Stimulated activated CD8-positive, alpha-beta memory T cell treated with anti-CD3 and anti-CD28 coated beads, Interleukin-15, amount 100 ng/mL, for 4 hours (primary cell): Measurements from ENCODE around the gene RNF17.

Experiments used
- DNase-seq, 2 donors: peaks; one replicate each; pipeline ENCODE4 v3.0.0-alpha.2; 2020; ENCODE audit warnings: low read depth in 2 of 2

RNF17 gene

DNA sequence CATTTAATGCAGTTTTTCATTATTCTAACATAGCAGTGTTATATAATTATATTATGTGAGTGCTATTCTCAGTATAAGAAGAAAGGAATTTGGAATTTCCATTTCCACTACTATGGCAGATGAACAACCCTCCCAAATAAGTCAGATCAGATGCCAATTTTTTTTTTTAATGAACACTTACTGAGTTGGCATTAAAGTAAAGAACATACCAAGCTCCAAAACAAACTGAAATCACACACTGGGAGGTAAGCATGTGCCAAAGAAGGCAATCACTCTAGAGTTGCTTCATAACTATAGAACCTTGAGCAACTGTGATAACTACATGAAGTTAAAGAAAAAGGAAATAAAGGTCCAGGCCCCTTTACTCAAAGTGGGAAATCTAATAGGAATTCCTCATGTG lies 90.3 kb downstream of the RNF17 start:
- DNase-seq = no peak

DNA sequence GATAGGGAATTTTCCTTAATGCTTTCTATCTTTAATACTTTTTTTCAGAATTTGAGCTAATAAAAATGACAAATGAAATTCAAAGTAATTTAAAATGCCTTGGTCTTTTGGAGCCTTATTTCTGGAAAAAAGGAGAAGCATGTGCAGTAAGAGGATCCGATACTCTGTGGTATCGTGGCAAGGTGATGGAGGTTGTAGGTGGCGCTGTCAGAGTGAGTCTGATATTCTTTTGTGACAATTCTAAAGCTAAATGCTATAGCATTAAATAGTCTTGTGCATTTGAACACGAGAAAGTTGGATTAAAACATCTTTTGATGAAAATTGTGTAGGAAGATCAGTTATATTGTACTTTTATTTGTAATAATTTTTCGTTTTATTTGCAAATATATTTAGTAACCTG lies 95.0 kb downstream of the RNF17 start:
- DNase-seq = no peak

DNA sequence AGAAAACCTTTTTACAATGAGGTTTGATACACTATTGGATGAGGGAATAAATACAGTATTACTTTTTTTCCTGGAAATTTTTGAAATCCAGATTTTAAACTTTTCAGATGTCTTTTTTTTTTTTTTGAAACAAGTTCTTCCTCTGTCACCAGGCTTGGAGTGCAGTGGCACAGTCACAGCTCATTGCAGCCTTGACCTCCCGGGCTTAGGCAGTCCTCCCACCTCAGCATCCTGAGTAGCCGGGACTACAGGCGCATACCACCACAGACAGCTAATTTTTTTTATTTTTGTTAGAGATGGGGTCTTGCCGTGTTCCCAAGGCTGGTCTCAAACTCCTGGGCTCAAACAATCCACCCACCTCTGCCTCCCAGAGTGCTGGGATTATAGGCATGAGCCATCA lies 96.8 kb downstream of the RNF17 start:
- DNase-seq = no peak

DNA sequence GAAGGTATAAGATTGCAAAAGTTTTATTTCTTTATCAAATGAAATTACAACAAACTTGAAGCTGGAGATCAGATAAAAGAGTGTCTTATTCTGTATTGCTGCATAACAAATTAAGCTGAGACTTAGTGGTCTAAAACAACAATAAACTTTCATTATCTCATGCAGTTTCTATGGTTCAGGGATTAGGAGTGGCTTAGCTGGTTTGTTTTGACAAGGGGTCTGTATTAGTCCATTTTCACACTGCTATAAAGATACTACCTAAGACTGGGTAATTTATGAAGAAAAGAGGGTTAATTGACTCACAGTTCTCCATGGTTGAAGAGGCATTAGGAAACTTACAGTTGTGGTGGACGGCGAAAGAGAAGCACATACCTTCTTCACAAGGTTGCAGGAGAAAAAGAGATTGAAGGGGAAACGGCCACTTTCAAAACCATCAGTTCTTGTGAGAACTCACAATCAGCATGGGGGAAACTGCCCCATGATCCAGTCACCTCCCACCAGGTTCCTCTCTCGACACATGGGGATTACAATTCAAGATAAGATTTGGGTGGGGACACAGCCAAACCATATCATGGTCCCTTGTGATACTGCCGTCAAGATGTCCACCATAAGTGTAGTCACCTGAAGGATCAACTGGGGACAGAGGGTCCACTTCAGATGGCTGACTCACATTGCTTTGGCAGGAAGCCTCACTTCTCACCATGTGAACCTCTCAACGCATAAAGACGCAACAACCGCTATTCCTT lies 97.8 kb downstream of the RNF17 start:
- DNase-seq = no peak

DNA sequence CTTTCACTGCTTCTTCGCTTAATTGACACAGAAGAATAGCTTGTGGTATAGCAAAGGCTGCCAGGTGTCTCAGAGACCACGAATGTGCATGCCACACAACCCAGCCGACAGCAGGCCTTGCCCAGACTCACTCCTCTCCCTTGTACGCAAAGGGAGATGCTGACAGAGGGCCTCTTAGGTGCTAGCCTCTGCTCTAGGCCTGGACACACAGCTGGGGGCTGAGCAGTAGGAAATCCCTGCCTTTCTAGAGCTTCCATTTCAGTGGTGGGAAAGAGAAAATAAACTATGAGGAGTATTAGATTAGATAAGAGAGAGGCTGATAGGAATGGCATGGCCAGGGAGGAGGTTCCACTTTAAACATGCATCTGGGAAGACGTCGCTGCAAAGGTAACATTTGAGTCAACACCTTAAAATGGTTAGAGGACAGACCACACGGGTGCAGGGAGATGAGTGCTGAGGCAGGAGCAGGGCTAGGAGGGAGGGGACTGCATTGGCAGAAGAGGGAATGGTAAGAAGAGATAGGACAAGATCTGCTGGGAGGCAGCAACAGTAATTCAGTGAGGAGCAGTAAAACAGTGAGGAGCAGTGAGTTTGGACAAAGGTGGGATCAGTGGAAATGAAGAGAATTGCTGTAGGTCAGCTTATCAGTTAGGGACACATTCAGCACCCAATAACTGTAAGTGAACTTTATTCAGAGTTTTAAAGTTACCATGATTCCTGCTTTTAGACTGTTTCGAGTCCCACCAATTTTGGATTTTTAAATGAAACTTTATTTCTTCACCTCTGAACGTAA lies 100.0 kb downstream of the RNF17 start:
- DNase-seq = no peak

DNA sequence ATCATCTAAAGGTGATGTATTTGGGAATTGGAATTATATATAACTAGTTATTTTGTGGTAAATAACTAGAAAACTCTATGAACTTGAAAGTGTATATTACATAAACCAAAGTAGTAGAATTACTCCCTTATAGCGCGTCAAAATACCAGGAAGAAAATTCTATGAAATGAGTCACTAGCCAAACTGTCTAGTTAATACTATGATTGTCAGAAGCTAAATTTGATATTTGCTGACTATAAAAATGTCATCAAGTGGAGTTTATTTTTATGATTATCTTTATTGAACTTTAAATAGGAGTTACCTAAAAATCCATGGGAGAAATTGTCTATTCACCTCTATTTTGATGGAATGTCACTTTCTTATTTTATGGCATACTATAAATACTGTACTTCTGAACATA lies 100.6 kb downstream of the RNF17 start:
- DNase-seq = no peak

DNA sequence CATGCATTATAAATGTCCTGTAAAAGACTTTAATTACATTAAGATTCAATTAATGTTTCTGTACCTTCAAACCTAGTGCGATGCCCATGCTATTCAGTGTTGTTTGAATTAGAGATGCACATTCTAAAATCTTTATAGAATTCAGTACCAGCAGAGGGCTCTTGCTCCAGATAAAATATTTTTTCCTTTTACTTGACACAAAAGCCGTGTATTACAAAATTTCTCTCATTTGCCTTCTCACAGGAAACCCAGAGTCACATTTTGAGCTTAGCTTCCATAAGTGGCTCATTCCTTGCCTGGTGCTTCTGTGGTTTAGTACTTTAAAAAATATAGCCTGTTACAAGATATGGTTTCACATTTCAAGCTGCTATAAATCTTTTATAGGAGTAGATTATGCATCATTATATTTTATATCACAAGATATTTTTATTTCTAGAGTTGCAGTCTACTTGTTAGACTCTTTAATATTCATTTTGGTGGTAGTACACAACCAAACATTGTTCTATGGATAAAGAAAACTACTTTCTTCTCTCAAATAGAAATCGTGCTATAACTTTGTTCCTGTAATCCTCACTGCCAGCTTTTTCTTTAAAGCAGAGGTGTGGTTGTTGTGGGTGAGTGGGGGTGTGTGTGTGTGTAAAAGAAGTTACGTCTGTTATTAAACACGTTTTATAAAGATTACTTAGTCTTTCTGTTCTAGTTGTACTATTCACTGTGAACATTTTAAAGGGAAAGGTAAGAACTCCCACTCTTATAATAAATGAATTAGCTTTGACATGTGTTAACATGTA lies 101.4 kb downstream of the RNF17 start:
- no peak for DNase-seq

DNA sequence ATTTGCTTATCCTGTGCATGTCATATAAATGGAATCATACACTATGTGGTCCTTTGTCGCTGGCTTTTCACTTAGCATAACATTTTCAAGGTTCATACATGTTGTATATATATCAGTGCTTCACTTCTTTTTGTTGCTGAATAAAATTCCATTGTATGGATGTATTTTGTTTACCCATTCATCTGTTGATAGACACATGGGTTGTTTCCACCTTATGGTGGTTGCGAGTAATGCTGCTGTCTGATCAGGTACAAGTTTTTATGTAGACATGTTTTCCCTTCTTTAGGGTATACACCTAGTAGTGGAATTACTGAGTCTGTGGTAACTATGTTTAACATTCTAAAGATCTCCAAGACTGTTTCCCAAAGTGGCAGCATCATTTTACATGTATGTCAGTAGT lies 102.5 kb downstream of the RNF17 start:
- DNase-seq = no peak

DNA sequence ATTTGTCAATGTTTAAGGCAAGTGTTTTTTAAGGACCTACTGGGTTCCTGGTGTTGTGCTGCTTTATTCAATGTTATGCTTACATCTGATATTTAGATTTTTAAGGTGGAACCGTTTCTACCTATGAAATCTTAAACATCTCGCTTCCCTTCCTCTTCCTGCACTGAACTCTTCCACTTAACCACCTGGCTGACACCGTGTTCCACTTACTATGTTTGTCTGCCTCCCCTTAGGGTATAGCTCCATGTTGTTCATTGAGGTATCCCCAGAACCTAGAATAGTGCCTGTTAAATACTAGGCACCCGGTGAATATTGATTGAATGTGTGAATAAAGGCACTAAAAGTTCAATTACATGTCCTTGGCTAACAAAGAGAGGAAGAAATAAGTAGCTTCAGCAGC lies 104.9 kb downstream of the RNF17 start:
- DNase-seq = no peak

DNA sequence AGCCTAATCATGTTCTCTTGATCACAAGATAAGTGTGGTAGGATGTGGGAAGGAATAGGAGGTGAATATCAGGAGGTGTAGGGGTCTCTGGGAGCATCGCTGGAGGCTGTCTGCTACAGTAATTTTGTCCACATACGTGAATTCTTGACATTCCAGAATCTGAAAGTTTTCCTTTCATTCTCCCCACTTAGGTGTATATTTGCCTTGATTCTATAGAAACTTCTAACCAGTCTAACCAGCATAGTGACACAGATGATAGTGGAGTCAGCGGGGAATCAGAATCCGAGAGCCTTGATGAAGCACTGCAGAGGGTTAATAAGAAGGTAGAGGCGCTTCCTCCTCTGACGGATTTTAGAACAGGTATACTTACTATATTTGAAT lies 106.4 kb downstream of the RNF17 start:
- DNase-seq = no peak

DNA sequence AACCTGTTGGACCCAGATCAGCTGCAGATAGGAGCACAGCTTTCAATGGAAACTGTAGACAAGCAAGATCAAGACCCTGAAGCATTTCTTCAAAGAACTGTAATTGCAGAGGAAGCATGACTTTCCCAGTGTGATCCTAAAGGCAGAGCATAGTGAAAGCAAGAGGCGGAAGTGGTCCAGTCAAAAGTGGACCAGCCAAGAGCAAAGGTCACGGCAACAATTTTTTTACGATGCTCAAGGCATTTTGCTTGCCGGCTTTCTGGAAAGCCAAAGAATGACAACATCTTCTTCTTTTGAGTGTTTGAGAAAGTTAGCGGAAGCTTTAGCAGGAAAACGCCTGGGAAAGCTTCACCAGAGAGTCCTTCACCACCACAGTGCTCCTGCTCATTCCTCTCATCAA lies 111.6 kb downstream of the RNF17 start:
- DNase-seq = no peak

DNA sequence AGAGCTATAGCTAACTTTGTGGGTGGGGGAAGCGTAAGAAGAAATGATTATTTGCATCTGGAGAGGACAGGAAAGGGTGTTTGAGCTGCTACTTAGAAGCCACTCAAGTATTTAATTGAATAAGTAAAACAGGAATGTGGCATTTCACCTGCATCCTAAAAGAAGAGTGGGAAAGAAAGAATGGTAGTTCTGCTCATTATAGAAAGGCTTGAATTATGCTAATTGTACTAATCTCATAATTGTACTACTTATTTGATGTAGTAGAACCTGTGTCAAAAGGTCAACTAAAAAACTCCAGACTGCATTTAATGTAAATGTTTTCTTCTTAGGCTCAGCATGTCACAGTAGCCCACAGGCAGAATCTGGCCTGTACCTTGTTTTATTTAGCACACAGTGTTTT lies 113.6 kb downstream of the RNF17 start:
- DNase-seq = no peak

DNA sequence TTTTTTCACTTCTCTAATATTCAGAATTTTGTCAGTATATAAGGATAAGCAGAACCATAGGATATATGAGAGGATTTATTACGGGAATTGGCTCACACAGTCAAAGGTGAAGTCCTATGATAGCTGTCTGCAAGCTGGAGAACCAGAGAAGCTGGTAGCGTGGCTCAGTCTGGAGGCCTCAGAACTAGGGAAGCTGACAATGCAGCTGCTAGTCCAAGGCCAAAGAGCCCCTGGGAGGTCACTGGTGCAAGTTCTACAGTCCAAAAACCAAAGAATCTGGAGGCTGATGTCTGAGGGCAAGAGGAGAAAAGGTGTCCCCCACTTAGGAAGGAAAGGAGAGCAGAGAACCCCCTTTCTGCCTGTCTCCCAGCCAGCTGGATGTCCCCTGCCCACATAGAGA lies 114.4 kb downstream of the RNF17 start:
- DNase-seq = no peak

DNA sequence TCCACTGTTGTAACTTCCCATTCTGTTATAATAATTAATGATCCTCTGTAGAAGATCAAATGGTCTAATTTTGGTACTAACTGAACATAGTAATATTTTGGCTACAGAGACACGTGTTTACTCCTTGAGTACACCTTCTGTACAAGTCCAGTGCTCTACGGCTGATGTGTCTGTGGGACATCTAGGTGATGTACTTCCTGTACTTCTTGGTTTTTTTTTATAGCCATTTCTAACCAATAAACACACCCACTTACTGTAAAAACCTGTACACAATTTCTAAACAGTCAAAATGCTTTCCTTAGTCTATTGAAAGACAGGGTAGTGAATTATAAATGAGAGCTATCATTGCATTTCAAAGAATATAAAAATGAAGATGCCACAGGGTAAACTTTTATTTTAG lies 118.7 kb downstream of the RNF17 start:
- no peak for DNase-seq

DNA sequence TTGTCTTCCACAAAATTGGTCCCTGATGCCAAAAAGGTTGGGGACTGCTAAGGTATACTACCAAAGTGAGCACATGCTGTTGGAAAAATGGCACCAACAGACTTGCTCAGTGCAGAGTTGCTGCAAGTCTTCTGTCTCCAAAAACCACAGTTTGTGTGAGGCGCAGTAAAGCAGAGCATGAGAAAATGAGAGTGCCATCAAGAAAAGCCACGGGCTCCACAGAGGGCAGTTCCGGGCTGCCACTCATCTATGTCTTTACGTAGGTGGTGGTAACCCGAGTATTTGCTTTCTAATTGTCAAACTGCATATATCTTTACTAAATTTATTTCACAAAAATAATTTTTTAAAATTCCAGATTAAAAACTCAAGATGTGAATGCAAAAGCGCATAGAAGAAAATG lies 123.8 kb downstream of the RNF17 start:
- no peak for DNase-seq

DNA sequence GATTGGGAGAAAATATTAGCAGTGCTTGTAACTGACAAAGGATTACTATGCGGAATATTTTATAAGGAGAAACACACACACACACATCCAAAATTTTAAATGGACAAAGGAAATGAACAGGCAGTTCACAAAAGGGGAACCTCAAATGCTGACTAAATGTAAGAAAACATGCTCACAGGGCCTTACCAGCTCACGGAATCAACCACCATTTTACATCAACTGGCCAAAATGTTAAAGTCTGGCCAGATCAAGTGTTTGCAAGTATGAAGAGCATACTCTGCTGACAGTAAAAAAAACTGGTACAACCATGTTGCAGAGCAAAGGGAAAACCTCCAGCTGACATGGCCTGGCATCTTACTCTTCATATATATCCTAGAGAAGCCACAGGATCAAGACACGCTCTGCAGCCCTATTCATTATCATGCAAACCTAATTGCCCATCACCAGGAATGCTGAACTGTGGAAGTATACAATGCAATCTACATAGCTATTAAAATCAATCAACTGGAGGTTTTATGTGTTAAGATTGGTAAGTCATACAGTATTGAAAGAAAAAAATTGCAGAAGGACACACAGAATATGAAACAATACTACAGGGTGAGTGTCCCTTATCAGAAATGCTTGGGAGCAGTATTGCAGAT lies 124.4 kb downstream of the RNF17 start:
- DNase-seq = no peak

DNA sequence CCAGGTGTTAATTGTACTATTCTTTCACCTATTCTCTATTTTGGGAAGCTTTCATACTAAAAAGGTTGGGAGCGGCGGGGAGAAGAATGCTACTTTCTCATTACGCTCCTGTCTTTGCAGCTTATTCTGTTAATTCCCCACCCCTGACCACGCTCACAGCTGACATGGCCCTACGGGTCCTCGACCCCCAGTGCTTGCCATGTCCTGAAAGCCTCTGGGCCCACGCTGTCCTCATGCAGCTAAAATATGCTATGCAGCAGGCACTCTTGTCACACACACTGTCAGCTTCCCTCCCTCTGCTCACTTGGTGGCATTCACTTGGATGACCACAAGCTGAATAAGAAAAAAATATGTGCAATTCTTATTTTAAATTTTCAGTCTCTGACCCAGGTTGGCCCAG lies 126.3 kb downstream of the RNF17 start:
- no peak for DNase-seq

DNA sequence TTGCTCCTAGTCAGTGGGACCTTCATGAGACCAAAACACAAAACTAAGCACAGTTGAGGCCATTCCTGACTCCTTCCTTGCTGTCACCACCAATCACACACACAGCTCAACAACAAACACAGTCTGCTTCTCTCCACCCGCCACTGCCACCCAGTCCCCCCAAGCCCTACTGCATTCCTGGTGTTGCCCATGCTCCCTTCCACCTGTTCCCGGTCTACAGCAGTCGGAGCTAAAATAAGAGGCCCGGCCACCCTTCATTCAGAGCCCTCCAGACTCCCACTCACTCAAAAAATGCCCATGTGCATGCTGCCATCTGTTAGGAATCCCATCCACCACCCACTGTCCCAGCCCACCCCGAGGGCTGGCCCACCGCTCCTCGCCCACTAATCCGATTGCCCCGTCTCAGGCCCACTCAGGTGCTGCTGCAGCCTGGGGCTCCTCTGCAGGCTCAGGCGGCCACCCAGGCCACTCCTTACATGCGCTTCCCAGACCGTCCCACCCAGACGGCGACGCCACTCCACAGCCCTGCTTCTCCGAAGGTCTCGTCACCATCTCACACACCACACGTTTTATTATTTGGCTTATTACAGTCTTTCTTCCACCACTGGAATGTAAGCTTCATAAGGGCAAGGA lies 127.6 kb downstream of the RNF17 start:
- no peak for DNase-seq

DNA sequence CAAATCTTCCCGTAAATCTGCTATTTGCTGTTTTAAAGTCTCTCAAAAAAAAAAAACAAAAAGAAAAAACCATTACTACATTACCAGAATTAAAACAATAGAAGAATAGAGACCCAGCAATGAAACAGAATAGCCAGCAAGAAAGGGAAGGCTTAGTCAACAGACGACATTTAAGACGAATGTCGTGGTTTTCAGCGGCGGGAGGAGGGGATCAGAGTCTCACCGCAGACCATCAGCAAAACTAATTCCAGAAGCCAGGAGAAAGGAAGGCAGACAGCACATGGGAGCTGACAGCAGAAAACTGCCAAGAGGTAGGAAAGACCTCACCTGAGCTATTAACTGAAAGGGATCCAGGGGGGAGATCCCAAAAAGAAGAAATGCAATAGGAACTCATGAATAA lies 128.9 kb downstream of the RNF17 start:
- no peak for DNase-seq

DNA sequence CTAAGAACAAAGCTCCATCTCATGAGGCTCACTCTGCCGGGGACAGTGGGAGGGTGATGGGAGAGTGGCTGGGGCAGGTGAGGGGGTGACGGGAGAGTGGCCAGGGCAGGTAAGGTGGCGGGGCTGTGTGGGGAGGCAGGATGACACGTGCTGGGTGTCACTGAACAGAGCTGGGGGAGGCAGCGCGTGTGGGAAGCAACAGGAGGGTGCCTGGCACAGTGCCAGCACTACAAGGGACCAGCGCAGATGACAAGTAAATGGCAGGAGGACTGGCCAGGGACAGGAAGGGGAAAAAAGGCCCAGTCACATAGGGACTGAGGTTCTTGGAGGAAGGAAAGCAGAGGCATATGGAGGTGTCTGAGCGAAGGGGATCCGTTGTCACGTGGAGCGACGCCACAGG lies 129.9 kb downstream of the RNF17 start:
- no peak for DNase-seq

DNA sequence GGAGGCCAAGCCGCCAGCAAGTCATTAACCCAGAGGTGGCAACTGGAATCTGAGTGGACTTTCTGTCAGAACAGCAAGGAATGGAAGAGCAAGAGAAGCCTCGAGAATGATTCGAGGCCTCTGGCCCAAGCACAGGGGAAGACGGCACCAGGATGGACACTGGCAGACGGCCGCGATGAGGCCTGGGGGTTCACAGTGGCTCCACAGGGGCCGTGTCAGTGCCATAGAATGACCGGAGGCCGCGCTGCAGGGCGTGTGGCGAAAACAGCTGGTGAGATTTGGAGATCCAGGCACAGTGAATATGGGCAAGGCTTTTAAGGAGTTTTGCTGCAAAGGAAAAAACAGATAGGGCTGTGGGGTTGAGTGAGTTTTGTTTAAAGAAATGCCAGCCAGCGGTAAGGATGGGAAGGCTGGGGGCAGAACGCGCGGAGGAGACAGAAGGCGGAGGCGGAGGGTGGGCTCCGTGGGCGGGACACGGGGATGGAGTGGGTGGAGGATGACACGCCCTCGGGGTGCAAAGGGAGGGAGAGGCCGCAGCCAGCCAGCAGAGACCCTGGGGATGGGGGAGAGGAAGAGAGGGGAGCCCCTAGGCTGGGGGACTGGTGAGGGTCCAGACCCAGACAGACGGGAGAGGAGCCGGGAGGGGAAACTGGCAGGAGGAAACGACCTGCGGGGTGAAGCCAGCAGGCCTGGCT lies 130.5 kb downstream of the RNF17 start:
- DNase-seq = no peak
